ENCODE data around the gene TDRD12.
"Not testable (repeated sequence)": the region's sequence is repeated elsewhere in the genome, so short reads cannot be mapped to it uniquely, and the experiment has no call there.

Gene TDRD12

GRCh38 chr19:32865326-32865725 is 145.8 kb downstream of the TDRD12 start:
- no peak overlapping the region for H3K4me3 ChIP-seq (ENCODE audit: control insufficient read depth, low read depth, low read length)
- TF ChIP-seq CTCF (conservative IDR thresholded peaks at IDR 0.05; ENCODE audit: control insufficient read depth, insufficient read depth, low read depth, low read length): no peak
- DNase-seq (ENCODE audit: low read depth): no peak

GRCh38 chr19:32866061-32866460 is 146.5 kb downstream of the TDRD12 start:
- H3K4me3 ChIP-seq (ENCODE audit: control insufficient read depth, low read depth, low read length): no peak overlapping the region
- no peak for TF ChIP-seq CTCF (conservative IDR thresholded peaks at IDR 0.05; ENCODE audit: control insufficient read depth, insufficient read depth, low read depth, low read length)
- no peak for DNase-seq (ENCODE audit: low read depth)

GRCh38 chr19:32866564-32867265 is 147.1 kb downstream of the TDRD12 start:
- H3K4me3 ChIP-seq (ENCODE audit: control insufficient read depth, low read depth, low read length): no peak overlapping the region
- no peak for DNase-seq (ENCODE audit: low read depth)
- no peak for TF ChIP-seq CTCF (conservative IDR thresholded peaks at IDR 0.05; ENCODE audit: control insufficient read depth, insufficient read depth, low read depth, low read length)

GRCh38 chr19:32867436-32867835 is 147.9 kb downstream of the TDRD12 start:
- not testable (repeated sequence) for DNase-seq (ENCODE audit: low read depth); H3K4me3 ChIP-seq (ENCODE audit: control insufficient read depth, low read depth, low read length)

GRCh38 chr19:32868206-32868950 is 148.8 kb downstream of the TDRD12 start:
- no peak overlapping the region for H3K4me3 ChIP-seq (ENCODE audit: control insufficient read depth, low read depth, low read length)
- DNase-seq (ENCODE audit: low read depth): no peak
- TF ChIP-seq CTCF (conservative IDR thresholded peaks at IDR 0.05; ENCODE audit: control insufficient read depth, insufficient read depth, low read depth, low read length): no peak

GRCh38 chr19:32869369-32869965 is 149.9 kb downstream of the TDRD12 start, which contains the start of gene SLC7A9:
Gene SLC7A9 (minus strand): TSS chr19:32869767. CDS start chr19:32868534, 1,233 bp downstream.
- no peak within 1 kb of the TSS for H3K4me3 ChIP-seq (ENCODE audit: control insufficient read depth, low read depth, low read length)
- DNase-seq (ENCODE audit: low read depth): no peak
- no peak for TF ChIP-seq CTCF (conservative IDR thresholded peaks at IDR 0.05; ENCODE audit: control insufficient read depth, insufficient read depth, low read depth, low read length)
